SH-SY5Y (cell line): ENCODE data around the gene VENTX.

ENCODE experiments used
- GATA2 ChIP-seq: IDR thresholded peaks from 2 replicates; pipeline ENCODE4 v1.6.1; 2011; ENCODE audit warnings: mild to moderate bottlenecking, low read depth, low read length
- GATA3 ChIP-seq: IDR thresholded peaks from 2 replicates; pipeline ENCODE4 v1.6.1; 2011; ENCODE audit warnings: low read depth, mild to moderate bottlenecking, low read length, moderate library complexity

DNA sequence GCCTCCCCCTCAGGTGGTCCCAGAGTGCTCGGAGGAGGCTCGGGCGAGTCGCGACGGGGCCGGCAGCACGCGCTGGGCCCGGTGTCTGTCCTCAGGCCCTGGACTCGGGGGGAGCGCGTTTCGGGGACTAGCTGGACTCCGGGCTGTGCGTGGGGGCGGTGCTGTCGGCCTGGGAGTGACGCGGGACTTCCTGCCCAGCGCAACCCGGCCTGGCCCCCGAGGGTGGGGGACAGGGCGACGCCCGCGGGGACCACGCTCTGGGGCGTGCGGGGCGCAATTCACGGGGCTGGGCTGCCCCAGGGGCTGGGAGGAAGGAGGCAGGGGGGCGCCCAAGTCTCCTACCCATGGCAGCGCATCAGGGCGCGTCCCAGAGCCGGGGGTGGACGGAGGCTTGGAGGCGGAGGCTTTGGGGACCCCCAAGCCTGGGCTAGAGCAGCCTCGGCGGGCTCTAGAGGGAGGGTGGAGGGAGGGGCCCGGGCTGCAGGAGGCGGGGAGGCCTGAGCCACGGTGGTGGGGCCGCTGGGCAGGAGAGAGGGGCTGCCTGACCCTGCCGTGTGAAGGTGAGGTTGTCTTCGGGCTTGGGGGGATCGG lies 2.3 kb upstream of the VENTX start:
- no peak for TF ChIP-seq GATA3
- TF ChIP-seq GATA2 = no peak
